Kidney (tissue), 14 donors: ENCODE measurements around the gene TNKS1BP1. TPM values are rescaled to one million over a fixed set of nuclear protein-coding genes. Genes with fewer than 3 reads are reported as not detected.
A peak's percentile ranks its signal among the peaks of the same experiment; 100 is the strongest.

ENCODE experiments used
- DNase-seq, 5 donors: peaks; one replicate each; pipeline ENCODE4 v3.0.0-alpha.2; 2013 to 2020
- FAIRE-seq: peaks from 2 replicates; lab custom pipeline; 2012; peaks lifted over from hg19 to GRCh38; lab: Jason Lieb, UNC
- H3K27ac ChIP-seq, 2 donors: one replicate each; pipeline ENCODE4 v1.7.0; 2013; ENCODE audit warnings: low read depth in 2 of 2, low read length in 2 of 2, inconsistent platforms in 1 of 2
- H3K27me3 ChIP-seq: one replicate; pipeline ENCODE4 v1.7.1; 2013; ENCODE audit warnings: low read length, inconsistent platforms; ENCODE audit not compliant: control insufficient read depth, insufficient read depth
- H3K36me3 ChIP-seq, 3 donors: one replicate each; pipeline versions ENCODE4 v1.7.0 to v1.7.1; 2013; ENCODE audit warnings: low read length in 3 of 3, control low read depth in 1 of 3, inconsistent platforms in 1 of 3; ENCODE audit not compliant: insufficient read depth in 3 of 3, control insufficient read depth in 2 of 3
- H3K4me1 ChIP-seq, 3 donors: one replicate each; pipeline versions ENCODE4 v1.7.0 to v1.7.1; 2013; ENCODE audit warnings: low read length in 3 of 3, inconsistent platforms in 1 of 3, low read depth in 1 of 3; ENCODE audit not compliant: control insufficient read depth in 2 of 3, insufficient read depth in 2 of 3
- H3K4me3 ChIP-seq, 3 donors: one replicate each; pipeline versions ENCODE4 v1.7.0 to v1.8.1; 2013; ENCODE audit warnings: low read length in 3 of 3, control low read depth in 1 of 3, inconsistent platforms in 1 of 3
- H3K9ac ChIP-seq, 3 donors: one replicate each; pipeline versions ENCODE4 v1.7.0 to v1.7.1; 2013; ENCODE audit warnings: low read length in 3 of 3, control low read depth in 1 of 3, inconsistent platforms in 1 of 3
- H3K9me3 ChIP-seq, 3 donors: one replicate each; pipeline versions ENCODE4 v1.7.0 to v1.7.1; 2013; ENCODE audit warnings: low read length in 3 of 3, control low read depth in 1 of 3, inconsistent platforms in 1 of 3; ENCODE audit not compliant: control insufficient read depth in 2 of 3, insufficient read depth in 1 of 3
- intact Hi-C: fragments of 100-400 bp; cut with DNase I; formaldehyde crosslinking; loops from one replicate; pipeline ENCODE4 v1.11.1; 2022
- polyA plus RNA-seq: library from polyadenylated mRNA; stranded (reverse); fragments of 350-450 nt; fragmentation: Illumina TruSeq; extraction: RNeasy Lipid Tissue Mini Kit (QIAGEN cat#74804); gene quantifications from one replicate; pipeline ENCODE4 v1.2.3, GENCODE V29; 2014; ENCODE audit warnings: low read depth, low replicate concordance; ENCODE audit not compliant: insufficient read depth
- total RNA-seq: library from RNA; stranded (reverse); fragmentation: NEBNext Ultra II Directional; extraction: Animal tissue kit (Norgen Biotek cat#: 25700); gene quantifications from one replicate; pipeline ENCODE4 v1.2.1, GENCODE V29; 2021
- TF ChIP-seq, protein P1 (sequence below): IDR thresholded peaks from 3 replicates; pipeline ENCODE4 v1.5.1; 2012; ENCODE audit warnings: mild to moderate bottlenecking, moderate library complexity, borderline replicate concordance; ENCODE audit not compliant: insufficient read depth; ENCODE audit errors: extremely low read depth
- donor health status: control.
- donor health status: control.
- donor health status: control.
- donor health status: control.
- donor health status: control.
- donor health status: DM: yes; HTN: yes; CAD: no.
- donor health status: Normal renal cell carcinoma (clear cell type).

Gene TNKS1BP1
- total and polyA plus RNA-seq, 2 donors from 2014 or later, result 53.3 to 206 TPM

DNA sequence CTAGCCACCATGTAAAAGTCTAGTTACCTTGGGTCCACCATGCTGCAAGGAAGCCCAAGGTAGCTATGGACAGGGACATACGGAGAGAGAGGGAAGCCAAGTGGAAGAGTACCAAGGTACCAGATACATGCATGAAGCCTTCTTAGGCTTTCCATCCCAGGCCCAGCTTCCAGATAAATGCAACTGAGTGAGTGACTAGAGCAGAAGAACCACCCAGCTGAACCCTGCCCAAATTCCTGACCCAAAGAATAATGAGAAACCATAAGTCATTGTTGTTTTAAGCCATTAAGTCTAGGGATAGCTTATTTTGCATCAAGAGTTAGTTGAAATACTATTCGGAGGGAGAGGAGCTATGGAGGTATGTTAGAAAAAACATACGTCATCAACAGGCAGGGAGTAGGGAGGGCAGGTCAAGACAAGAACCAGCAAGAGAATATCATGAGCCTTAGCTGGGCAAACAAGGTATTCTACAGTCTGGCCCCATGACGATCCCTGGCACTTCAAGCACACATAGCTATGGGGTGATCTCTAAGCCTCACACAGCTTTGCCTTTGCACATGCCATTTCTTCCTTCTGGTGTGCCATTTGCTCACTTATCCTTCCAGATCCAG, 51.2 kb downstream of the TNKS1BP1 start:
- no peaks in the 10 kb centered on the region for H3K36me3 ChIP-seq
- DNase-seq (no peak), FAIRE-seq (no peak)
- intact Hi-C loops, result no loop called here
- no peak overlapping the region for H3K9ac ChIP-seq
- TF ChIP-seq, protein P1, sequence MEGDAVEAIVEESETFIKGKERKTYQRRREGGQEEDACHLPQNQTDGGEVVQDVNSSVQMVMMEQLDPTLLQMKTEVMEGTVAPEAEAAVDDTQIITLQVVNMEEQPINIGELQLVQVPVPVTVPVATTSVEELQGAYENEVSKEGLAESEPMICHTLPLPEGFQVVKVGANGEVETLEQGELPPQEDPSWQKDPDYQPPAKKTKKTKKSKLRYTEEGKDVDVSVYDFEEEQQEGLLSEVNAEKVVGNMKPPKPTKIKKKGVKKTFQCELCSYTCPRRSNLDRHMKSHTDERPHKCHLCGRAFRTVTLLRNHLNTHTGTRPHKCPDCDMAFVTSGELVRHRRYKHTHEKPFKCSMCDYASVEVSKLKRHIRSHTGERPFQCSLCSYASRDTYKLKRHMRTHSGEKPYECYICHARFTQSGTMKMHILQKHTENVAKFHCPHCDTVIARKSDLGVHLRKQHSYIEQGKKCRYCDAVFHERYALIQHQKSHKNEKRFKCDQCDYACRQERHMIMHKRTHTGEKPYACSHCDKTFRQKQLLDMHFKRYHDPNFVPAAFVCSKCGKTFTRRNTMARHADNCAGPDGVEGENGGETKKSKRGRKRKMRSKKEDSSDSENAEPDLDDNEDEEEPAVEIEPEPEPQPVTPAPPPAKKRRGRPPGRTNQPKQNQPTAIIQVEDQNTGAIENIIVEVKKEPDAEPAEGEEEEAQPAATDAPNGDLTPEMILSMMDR, result no peak
- H3K27me3 ChIP-seq, result no peaks in the 10 kb centered on the region
- peaks cover 2 to 12% (median 8%) of the 10 kb centered on the region in 3 donors for H3K4me1 ChIP-seq
- H3K27ac ChIP-seq, result no peak overlapping the region
- peaks cover 0 to 2% (median 0%) of the 10 kb centered on the region in 3 donors for H3K9me3 ChIP-seq
- no peak overlapping the region for H3K4me3 ChIP-seq

DNA sequence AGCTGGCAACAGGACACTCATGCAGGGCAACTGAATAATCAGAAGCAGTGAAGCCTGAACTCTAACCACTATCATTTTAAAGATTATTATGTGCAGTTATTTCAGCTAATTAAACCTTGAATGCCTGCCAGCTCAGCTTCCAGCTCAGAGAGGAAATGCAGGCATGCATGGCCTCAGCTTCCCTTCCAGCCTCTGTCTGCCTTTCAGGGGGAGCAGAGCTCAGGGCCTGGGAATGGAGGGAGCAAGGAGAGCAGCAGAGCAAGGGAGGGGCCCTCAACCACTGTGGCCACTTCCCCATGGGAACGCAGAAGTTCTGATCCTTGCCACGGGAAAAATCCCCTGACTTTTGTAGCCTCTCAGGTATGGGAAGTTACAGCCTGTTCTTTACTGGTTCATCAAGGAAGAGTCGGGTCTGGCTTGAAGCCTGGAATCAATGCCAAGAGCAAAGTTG, 55.2 kb downstream of the TNKS1BP1 start:
- H3K27ac ChIP-seq, result no peak overlapping the region
- intact Hi-C loops, result no loop called here
- no peaks in the 10 kb centered on the region for H3K27me3 ChIP-seq
- no peak for FAIRE-seq
- H3K36me3 ChIP-seq, result no peaks in the 10 kb centered on the region
- peaks cover 0 to 5% (median 0%) of the 10 kb centered on the region in 3 donors for H3K4me1 ChIP-seq
- TF ChIP-seq, protein P1, result no peak
- no peak overlapping the region for H3K9ac ChIP-seq
- peak in 4 of 5 donors; percentile 38 to 76 (median 66) for DNase-seq
- H3K4me3 ChIP-seq, result no peak overlapping the region
- peaks cover 0 to 2% (median 0%) of the 10 kb centered on the region in 3 donors for H3K9me3 ChIP-seq

DNA sequence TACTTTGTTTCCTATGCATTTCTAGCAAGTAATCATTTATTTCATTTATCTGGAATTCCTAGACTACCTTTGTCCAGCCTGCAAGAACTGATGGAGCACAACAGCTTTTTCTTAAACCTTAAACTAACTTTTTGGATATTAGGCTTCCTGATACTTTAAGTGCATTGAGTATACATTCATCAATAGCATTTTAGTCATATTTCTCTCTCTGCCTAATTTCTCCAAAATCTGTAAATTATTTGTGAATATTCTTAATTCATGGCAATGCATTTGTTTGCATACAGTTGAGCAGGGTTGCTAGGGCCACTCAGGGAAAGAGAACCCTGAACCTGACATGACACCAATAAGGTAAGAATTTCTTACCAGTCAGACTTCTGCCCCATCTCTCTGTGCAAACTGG, 58.6 kb downstream of the TNKS1BP1 start:
- Histone ChIP-seq H3K27ac (no peak overlapping the region), H3K27me3 (no peaks in the 10 kb centered on the region), H3K9me3 (no peaks in the 10 kb centered on the region), H3K4me3 (no peak overlapping the region), H3K4me1 (peaks cover 0 to 5% (median 0%) of the 10 kb centered on the region in 3 donors), H3K36me3 (no peaks in the 10 kb centered on the region), H3K9ac (no peak overlapping the region)
- TF ChIP-seq, protein P1, result no peak
- DNase-seq, result no peak
- intact Hi-C loops, result no loop called here
- no peak for FAIRE-seq
